NCI-H1694 (cell line): ENCODE measurements around the gene PGGHG.

Experiments
- DNase-seq: peaks from one replicate; lab custom pipeline; 2025; lab: John Stamatoyannopoulos, UW

The PGGHG gene

DNA sequence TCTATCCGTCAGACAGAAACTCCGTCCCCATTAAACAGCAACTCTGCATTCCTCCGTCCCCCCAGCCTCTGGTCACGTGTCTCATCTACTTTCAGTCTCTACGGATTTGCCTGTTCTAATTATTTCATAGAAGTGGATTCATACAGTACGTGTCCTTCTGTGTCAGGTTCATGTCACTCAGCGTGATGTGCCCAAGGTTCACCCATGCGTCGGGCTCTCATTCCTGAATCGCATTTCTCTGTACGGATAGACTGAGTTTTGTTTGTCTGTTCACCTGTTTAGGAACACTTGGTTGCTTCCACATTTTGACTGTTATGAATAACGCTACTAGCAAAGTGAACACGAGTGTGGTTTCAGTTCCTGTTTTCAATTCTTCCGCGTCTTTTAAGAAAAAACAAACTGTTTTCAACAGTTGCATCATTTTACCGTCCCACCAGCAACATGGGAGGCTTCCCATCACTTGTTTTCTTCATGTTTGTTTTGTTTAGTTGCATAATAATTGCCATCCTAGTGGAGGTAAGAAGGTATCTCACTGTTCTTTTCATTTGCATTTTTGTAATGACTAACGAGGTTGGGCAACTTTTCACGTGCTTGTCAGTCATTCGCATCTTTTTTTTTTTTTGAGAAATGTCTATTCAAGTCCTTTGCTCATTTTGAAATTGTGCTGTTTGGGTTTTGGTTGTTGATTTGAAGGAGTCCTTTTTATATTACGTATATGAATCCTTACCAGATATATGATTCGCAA lies 19.6 kb upstream of the PGGHG start:
- DNase-seq, result no peak

DNA sequence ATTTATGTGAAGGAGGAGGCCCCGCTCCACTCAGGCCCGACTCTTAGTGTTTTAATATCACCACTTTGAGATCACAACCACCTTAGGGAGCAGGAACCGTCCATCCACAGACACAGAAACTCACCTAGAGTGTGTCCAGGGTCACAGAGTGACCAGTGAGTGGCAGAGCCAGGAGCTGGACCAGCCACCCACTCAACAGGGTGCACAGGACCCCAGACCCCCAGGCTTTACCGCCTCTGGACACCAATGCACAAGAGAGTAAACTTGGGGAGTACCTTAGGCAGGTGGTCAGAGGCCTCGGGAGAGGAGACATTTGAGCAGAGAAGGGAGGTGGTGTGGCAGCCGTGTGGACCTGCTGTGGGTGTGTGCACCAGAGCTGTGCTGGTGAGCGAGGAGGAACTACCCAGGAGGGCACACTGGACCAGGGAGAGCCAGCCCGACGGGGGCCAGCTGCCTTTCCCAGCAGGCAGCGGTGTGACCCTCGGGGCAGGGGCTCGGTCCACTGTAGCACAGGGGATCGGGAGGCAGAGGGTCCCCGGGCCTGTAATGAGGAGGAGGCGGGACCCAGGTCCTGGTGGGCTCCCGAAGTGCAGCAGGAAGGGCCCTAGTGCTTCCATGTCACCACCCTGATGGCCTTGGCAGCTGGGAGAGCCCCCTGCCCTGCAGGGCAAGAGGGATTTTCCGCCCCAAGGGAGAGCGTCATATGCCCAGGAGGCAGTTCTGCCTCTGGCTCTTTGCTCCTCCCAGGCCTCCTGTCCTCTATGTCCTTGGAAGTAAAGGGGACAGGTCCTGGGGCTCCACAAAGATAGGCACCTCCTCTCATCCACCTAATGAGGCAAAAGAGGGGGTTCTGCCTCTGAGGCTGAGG lies 18.2 kb upstream of the PGGHG start:
- no peak for DNase-seq

DNA sequence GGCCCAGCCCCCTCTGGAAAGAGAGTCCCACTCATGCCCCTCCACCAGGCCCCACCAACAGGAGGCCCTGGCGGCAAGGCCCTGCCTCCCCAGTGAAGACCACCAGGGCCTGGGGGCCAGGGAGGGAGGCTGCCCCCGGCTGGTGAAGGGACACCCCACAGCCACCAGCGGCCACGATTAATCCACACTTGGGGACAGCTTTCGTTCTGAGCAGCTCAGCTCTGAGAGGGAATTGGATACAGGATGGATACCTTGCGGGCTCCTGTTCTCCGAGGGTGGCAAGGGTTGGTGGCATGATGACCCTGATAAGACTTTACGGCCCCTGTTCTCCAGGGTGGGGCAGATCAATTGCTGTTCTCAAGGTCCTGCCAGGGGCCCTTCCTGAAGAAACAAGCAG lies 17.6 kb upstream of the PGGHG start:
- no peak for DNase-seq

DNA sequence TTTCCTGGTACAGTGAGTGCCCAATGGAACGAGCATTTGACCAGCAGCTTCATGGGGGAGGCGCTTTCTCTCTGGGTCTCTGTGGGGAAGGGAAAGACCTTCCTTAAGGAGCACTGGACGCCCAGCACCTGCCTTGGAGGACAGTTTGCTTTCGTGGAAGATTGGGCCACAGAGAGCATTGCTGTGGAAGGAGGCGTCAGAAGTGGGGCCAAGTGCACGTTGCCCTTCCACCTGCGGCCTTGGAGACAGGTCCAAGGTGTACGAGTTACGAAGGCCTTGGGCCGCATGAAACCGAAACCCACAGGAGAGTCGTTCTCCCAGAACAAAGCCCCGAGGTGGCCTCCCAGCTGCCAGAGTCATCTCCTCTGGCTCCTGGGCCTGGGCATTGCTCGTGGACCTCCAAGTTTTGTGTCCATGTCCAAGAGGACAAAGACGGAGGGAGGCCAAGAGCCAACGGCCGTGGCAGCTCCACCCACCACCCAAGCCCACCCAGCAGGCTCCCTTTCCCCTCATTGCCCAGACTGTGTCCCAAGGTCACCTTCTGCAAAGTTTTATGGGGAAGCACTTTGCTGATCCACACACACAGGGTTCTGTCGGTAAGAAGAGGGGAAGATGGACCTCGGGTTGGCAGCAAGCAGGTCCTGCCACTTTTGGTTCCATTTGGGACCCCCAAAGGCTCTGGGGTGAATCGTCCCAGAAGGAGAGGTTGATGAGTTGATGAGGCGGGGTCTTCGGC lies 16.6 kb upstream of the PGGHG start:
- DNase-seq, result no peak

DNA sequence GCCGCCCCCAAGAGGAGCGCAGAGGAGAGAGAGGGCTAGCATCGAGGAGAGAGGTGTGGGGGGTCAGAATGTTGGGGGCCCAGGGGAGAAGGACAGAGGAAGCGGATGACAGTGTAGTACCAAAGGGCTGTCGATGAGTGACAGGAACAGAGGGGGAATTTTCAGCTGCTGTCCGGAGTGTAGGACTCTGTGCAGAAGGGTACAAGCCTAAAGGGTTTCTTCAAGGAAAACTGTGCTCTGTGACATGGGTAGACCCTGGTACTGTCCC lies 16.1 kb upstream of the PGGHG start:
- no peak for DNase-seq

DNA sequence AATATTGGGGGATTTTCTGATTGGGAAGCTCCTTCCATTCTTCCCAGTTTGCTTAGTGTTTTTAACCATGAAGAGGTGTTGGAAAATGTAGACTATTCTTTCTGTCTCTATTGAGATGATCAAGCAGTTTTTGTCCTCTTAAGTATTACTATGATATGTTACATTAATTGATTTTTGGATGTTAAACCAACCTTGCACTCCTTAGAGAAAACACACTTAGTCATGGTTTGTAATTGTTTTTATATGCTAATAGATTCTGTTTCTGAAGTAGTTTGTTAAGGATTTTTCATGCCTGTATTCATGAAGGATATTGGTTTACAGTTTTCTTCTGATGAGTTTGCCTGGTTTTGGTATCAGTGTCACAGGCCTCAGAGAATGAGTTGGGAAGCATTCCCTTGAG lies 12.7 kb upstream of the PGGHG start:
- no peak for DNase-seq

DNA sequence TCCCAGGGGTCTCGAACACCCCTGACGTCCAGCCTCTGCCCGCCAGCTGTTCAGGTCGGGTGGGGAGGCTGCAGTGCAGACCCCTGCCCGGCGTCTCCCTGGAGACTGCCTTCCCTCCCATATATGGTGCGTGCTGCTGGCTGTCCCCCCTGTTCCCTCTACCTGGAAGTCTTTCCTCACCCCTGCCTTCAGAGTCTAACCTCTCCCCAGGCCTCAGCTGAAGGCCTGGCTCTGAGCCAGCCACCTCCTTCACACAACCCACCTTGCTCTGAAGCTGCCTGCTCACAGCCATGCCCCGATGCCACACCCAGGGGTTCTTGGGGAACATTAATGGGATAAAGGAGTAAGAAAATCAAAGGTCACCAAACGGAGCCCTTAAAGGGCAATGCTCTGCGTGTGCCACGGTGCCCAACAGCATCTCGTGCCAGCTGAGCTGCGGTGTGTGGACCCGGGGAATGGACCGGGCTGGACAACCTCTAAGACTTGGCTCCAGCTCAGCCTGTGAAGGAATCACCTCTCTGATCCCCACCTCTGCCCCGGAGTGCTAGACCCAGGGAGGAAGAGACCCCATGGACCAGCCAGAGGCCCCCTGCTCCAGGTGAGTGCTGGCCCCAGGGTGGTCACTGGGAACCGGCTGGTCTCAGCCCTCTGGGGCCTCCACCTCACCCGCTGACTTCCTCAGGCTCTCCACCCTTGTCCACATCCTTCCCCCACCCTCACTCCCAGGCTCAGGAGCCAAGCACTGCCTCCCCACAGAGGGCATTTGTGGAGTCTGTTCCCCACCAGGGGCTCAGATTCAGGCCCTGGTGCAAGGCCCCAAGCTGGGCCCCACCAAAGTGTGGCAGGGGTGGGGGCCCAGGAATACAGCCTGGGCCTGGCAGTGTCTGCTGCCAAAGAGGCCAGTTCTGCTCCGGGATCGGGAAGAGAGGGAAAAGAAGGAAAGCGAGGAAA lies 10.7 kb upstream of the PGGHG start, which contains the start of gene NLRP6:
Gene NLRP6 (plus strand): TSS at position 407 of the 951 bp plus-strand sequence. CDS start 163 bp downstream, at position 570.
- no peak for DNase-seq

DNA sequence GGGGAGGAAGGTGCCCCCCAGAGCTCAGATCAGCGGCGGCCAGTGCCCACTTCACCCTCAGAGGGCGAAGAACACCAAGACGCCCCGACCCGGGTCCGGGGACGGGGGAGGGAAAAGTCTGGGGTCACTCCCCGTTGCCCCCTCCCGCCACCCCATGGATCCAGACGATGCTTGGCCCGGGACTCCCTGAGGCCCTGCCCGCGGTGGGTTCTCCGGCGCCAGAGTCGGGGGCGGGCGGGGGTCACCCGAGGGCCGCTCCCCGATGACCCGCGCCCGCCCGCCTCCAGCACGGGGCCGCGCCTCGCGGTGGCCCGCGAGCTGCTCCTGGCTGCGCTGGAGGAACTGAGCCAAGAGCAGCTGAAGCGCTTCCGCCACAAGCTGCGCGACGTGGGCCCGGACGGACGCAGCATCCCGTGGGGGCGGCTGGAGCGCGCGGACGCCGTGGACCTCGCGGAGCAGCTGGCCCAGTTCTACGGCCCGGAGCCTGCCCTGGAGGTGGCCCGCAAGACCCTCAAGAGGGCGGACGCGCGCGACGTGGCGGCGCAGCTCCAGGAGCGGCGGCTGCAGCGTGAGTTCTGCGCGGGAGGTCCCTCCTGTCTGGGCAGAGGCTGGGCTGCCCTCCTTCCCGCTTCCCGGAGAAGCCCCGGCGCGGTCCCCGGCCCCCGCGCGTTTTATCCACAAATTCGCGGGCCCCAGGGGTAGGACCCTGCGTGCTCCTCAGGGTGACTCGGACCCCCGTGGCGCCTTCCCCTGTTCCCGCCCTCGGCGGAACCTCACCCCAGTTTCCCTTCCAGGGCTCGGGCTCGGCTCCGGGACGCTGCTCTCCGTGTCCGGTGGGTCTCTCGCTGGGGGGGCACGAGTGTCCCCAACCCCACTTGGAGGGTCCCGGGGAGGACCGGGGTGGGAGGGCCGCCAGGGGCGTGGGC lies 9.6 kb upstream of the PGGHG start:
- DNase-seq, result no peak

DNA sequence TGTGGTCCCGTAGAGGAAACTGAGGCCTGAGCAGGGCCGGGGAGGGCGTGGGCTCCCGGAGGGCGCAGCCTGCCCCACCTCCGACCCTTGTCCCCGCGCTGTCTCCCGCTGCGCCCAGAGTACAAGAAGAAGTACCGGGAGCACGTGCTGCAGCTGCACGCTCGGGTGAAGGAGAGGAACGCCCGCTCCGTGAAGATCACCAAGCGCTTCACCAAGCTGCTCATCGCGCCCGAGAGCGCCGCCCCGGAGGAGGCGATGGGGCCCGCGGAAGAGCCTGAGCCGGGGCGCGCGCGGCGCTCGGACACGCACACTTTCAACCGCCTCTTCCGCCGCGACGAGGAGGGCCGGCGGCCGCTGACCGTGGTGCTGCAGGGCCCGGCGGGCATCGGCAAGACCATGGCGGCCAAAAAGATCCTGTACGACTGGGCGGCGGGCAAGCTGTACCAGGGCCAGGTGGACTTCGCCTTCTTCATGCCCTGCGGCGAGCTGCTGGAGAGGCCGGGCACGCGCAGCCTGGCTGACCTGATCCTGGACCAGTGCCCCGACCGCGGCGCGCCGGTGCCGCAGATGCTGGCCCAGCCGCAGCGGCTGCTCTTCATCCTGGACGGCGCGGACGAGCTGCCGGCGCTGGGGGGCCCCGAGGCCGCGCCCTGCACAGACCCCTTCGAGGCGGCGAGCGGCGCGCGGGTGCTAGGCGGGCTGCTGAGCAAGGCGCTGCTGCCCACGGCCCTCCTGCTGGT lies 8.8 kb upstream of the PGGHG start:
- no peak for DNase-seq

DNA sequence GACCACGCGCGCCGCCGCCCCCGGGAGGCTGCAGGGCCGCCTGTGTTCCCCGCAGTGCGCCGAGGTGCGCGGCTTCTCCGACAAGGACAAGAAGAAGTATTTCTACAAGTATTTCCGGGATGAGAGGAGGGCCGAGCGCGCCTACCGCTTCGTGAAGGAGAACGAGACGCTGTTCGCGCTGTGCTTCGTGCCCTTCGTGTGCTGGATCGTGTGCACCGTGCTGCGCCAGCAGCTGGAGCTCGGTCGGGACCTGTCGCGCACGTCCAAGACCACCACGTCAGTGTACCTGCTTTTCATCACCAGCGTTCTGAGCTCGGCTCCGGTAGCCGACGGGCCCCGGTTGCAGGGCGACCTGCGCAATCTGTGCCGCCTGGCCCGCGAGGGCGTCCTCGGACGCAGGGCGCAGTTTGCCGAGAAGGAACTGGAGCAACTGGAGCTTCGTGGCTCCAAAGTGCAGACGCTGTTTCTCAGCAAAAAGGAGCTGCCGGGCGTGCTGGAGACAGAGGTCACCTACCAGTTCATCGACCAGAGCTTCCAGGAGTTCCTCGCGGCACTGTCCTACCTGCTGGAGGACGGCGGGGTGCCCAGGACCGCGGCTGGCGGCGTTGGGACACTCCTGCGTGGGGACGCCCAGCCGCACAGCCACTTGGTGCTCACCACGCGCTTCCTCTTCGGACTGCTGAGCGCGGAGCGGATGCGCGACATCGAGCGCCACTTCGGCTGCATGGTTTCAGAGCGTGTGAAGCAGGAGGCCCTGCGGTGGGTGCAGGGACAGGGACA lies 8.0 kb upstream of the PGGHG start:
- DNase-seq, result no peak

DNA sequence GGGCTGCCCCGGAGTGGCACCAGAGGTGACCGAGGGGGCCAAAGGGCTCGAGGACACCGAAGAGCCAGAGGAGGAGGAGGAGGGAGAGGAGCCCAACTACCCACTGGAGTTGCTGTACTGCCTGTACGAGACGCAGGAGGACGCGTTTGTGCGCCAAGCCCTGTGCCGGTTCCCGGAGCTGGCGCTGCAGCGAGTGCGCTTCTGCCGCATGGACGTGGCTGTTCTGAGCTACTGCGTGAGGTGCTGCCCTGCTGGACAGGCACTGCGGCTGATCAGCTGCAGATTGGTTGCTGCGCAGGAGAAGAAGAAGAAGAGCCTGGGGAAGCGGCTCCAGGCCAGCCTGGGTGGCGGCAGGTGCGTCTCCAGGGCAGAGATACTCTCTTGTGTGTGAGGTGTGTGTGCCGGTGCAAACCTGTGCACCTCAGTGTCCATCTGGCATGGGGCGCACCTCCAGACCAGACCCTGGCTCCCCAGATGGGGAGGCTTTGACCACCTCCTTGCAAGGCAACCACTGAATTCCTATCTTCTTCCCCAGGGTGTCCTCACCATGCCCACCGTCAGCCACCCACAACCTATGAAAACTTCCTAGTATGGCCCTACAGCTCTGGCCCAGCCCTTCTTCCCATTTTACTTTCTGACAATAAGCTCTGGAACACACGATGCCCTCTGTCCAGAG lies 7.3 kb upstream of the PGGHG start:
- DNase-seq, result no peak

DNA sequence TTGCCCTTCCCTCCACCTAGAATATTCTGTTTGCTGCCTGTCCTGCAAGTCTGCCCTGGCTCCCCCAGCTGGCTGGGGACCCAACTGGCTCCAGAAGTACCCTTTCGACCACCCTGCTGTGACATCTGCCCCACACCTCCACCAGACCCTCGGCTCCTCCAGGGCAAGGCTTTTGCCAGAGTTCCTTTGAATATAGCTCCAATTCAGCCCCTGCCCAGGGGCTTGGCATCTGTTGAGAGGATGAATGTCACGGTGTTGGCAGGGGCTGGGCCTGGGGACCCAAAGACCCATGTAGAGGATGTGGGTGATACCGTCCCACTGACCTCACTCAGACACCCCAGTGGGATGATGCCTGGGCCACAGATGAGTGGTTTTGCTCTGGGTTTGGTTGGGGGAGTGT lies 6.8 kb upstream of the PGGHG start:
- DNase-seq, result no peak

DNA sequence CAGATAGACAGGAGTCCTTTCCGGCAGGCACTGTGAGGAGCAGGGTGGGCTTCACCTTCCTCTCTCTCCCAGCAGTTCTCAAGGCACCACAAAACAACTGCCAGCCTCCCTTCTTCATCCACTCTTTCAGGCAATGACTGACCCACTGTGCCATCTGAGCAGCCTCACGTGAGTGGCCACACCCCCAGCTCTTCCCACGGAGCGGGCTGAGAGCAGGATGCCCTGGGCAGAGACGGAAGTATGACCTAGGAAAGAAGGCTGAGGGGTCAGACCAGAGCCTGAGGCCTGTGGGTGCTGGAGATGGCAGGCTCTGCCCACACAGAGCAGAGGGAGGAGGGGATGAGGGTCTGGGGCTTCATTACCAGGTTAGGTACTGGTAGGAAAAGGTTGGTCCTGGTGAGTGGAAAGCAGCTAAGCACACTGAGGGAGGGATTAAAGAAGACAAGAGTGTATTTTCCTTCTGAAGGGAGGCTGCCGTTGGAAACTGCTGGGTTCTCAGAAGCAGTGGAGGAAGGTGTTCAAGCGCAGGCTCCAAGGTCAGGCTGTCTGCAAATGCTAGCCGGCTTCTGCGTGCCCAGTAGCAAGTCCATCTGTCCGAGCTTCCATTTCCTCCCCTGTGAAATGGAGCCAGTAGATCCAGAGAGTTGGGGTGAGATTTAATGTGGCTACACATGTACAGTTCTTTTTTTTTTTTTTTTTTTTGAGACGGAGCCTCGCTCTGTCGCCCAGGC lies 6.1 kb upstream of the PGGHG start:
- no peak for DNase-seq

DNA sequence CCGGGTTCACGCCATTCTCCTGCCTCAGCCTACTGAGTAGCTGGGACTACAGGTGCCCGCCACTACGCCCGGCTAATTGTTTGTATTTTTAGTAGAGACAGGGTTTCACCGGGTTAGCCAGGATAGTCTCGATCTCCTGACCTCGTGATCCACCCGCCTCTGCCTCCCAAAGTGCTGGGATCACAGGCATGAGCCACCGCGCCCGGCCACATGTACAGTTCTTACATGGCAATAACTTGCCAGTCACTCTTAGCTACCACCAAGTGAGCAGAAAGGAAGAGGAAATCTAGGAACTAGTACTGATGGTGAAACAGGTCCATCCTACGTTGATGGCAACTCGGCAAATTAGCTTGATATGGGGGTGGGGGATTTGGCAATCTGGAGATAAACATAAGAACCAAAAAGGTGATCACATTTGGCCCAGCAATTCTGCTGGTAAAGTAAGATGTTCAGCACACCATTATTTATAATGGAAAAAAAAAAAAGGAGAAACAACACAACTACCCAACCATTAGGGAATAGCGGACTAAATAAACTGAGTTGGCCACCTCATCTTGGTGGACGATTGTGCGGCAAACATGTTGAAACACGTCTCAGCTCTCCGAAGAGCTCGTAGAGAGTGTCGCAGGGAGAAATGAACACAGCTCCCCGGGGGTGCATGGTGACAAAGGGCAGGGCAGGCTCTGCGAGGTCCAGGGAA lies 5.4 kb upstream of the PGGHG start:
- no peak for DNase-seq

DNA sequence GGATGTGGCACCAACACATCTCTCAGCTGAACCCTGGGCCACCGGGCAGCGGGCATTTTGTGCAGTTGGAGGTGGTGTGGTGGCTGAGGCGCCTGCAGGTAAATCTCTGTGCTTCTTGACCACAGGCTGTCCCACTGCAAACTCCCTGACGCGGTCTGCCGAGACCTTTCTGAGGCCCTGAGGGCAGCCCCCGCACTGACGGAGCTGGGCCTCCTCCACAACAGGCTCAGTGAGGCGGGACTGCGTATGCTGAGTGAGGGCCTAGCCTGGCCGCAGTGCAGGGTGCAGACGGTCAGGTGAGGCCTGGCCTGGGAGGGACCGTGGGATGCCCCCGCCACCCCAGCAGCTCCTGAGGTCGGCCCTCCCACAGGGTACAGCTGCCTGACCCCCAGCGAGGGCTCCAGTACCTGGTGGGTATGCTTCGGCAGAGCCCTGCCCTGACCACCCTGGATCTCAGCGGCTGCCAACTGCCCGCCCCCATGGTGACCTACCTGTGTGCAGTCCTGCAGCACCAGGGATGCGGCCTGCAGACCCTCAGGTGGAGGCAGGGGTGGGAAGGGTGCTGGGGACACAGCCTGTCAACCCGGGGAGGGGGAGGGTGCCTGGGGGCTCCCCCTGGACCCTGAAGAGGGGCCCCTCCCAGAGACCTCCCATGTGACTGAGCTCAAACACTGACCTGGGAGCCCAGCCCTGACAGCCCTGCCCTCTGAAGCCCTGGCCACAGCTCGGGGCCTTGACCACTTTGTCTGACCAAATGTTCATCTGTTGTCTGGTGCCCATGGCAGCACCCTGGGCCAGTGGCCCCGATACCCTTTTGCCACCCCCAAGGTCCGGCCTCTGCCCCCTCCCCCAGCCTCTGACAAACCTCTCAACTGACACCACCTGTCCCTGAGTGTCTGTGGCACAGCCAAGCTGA lies 4.6 kb upstream of the PGGHG start:
- no peak for DNase-seq
